DMS 273 (cell line): ENCODE data around the gene LPAR1.

Experiments used
- DNase-seq: peaks from one replicate; lab custom pipeline; 2025; ENCODE audit not compliant: unreplicated experiment; lab: John Stamatoyannopoulos, UW

The LPAR1 gene

GRCh38 chr9:110923601-110924000 is 114.7 kb downstream of the LPAR1 start:
- DNase-seq = no peak

GRCh38 chr9:110922145-110922544 is 116.1 kb downstream of the LPAR1 start:
- no peak for DNase-seq

- no peak for DNase-seq
These were observed 116.6 kb downstream of the LPAR1 start for GRCh38 chr9:110921705-110922104.

GRCh38 chr9:110919609-110920008 is 118.7 kb downstream of the LPAR1 start:
- no peak for DNase-seq

GRCh38 chr9:110919050-110919435 is 119.2 kb downstream of the LPAR1 start:
- no peak for DNase-seq

- no peak for DNase-seq
These were observed 119.8 kb downstream of the LPAR1 start for GRCh38 chr9:110918316-110919049.

- no peak for DNase-seq
These were observed 121.9 kb downstream of the LPAR1 start for GRCh38 chr9:110916403-110916802.

DNA sequence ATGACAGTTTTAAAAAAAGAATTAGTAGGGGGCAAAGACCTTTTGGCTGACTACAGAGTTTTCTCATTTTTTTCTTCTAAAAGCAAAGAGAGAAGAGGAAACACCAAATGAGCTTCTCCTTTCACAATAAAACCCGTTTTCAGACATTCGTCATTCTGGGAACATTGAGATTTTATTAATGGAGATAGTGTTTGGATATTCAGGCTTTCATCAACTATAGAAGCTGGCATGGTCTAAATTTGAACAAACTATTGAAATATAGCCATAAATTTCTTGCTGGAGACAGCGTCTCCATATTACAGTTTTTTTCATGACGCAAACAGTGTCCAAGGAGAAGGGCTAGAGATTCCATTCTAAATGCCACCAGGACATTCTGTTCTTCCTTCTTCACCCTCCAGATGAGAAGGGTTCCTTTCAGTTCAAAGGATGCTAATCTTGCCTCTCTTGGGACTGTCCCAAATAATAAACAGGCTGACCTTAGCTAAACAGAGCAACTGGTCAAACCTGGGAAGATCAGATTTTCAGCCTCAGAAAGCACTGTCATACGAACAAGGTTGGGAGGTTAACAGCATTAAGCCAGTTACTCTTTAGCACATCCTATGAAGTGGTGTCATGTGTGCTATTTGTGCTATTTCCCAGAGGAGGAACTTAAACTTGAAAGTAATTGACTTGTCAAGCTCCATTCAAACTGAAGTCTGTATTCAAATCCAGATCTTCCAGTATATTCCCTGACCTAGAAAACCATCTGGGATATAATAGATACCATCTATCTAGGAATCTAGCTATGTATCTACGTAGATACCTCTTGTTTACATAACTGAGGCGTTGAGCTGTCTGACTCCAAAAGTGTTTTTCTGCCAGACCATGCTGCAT is 125.6 kb downstream of the LPAR1 start:
- no peak for DNase-seq

DNA sequence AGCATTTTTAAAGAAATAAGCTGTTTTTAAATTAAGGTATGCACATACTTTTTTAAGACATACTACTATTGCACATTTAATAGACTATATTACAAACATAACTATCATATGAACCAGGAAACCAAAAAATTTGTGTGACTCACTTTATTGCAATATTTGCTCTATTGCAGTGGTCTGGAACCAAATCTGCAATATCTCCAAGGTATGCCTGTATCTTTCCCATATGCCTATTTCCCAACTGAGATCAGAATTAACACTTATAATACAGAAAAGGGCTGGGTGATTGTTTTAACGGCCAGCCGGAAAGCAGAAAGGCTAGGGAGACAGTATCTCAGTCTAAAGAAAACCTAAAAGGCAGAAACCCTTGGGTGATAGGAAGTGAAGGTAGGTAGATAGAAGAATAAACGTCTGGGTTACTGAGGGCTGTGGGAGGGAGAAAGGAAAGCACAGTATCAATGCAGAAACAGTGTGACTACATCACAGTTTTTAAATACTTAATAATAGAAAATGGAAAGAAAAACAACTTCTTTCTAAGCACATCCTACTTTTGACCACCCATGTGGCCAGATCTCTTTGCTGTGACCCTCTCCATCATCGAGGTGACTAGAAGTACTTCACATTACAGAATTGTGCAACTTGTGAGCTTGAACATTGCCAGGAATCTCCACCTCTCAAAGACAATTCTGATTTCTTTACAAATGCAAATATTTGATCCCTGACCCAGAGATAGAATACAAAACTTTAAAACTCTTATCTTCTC is 126.4 kb downstream of the LPAR1 start:
- no peak for DNase-seq

DNA sequence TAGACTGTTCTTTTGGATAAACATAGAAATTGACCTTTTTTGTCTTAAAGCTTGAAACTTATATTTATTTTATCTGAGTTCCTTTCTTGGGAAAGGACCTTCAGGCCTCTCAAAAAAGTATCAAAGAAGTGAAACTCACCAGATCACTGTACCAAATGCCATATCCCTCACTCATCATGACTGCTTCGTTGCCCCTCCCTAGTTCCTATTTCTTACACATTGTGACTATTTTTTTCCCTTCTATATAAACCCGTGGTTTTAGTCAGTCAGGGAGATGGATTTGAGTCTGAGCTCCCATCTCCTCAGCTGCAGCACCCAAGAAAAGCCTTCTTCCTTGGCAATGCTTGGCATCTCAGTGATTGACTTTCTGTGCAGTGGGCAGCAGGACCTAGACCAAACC is 129.4 kb downstream of the LPAR1 start:
- no peak for DNase-seq

DNA sequence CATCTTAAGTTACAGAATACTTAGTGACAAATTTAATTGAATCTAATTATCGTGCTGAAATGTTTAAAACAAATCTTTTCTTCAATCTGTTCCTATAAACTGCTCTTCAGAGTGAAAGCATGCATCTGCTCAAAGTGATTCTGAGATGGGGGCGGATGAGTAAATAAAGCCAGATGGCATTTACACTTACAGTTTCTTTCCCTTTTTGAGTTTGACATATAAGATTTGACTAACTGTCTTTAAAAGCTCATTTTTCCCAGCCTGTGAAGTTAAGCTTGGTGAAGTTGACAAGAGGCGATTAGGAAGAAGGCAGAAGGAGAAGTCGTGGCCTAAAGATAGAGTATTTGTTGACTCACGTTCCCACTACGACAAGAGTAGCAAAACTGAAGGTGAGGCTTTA is 137.4 kb downstream of the LPAR1 start:
- peak; percentile 87 for DNase-seq

GRCh38 chr9:110900456-110900855 is 137.8 kb downstream of the LPAR1 start:
- peak; percentile 42 for DNase-seq

GRCh38 chr9:110898866-110899265 is 139.4 kb downstream of the LPAR1 start:
- no peak for DNase-seq

DNA sequence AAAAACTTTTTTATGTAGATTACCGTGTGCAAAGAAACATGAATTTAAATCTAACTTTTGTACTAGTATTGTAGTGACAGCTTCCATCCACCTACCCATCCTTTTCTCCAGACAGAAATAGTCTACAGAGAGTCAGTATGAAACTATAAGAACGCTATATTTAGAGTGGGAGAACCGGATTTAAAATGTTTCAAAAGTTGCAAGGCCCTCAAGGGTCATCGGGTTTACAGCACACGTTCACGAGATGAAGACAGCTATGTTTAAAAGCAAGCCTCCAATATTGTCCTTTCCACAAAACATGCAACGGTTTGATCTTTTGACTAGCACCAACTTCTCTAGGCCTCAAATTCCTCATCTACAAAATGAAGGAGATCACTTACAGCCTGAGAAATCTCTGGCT is 139.9 kb downstream of the LPAR1 start:
- DNase-seq = no peak

- no peak for DNase-seq
These were observed 140.3 kb downstream of the LPAR1 start for GRCh38 chr9:110897943-110898342.

DNA sequence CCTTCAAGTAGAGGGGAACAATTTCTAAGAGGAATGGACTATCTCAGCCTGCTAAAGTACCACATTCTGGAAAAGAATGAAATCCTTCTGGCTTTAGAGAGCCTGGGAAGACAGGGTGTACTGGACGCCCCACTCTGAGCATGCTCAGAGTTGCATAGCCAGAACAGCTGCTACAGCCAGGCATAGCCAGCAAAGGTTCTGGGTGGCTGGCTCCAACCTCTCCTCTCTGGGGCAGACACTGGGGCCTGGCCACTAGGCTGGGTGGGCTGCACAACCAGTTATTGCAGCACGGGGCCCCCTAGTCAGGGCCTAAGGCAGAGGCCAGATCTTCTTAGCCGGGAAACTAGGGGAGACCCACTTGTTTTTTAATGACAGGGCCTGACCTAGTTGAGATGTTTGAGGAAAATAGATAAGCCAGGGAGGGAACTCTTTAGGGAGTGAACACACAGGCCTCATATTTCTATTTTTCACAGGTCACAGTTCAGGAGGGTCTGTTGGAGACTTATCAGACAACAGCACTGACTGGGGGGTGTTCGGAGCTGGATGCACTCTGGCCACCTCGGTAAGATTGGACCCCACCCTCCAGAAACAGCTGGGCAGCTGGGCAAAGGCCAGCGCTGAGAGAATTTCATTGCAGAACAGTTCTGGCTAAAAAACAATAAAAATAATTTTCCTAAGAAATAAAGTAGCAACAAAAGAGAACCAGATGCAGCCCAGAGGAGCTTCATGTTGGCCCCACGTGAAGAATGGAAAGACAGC is 142.9 kb downstream of the LPAR1 start:
- peak; percentile 7 for DNase-seq

- no peak for DNase-seq
These were observed 143.5 kb downstream of the LPAR1 start for GRCh38 chr9:110894731-110895130.

DNA sequence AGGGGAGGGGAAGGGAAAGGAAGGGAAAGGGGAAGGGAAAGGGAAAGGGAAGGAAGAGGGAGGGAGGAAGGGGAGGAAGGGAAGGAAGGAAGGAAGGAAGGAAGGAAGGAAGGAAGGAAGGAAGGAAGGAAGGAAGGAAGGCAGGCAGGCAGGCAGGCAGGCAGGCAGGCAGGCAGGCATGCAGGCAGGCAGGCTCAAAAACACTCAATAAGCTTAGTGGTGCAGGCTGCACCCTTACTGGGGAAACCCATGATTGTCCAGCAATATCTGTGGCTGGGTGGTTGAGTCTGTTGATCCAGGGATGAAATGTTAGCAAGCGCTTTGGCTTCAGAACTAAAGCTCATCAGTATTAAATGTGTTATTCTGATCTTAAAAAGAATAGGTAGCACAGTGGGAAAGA is 145.6 kb downstream of the LPAR1 start:
- DNase-seq = no peak

DNA sequence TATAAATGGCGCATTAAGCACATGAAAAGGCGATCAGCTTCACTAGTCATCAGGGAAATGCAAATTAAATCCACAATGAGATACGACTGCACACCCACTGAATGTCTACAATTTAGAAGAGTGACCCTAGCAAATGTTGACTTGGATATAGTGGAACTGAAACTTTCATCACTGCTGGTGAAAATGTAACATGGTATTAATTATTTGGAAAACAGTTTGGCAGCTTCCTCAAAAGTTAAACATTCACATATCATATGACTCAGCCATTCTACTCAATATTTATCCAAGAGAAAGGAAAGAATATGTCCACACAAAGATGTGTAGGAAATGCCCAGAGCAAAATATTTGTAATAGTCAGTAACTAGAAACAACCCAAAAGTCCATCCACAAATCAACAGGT is 146.5 kb downstream of the LPAR1 start:
- no peak for DNase-seq

DNA sequence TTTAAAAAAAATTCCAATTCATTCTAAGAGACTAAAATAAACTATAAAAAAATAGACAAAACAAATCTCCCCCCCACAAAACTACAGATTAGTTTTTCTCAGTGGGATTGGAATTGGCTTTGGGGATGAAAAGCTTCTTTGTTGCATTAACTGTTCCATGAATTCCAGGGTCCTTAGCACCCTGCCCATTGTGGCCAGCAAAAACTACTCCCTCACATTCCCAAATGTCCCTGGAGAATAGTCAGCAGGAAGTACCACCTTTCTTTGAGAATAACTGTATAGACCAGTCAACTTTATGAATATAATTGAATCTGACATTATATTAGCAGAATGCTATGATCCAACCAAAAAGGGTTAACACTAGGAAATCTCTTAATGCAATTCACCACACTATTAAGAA is 147.9 kb downstream of the LPAR1 start:
- no peak for DNase-seq

DNA sequence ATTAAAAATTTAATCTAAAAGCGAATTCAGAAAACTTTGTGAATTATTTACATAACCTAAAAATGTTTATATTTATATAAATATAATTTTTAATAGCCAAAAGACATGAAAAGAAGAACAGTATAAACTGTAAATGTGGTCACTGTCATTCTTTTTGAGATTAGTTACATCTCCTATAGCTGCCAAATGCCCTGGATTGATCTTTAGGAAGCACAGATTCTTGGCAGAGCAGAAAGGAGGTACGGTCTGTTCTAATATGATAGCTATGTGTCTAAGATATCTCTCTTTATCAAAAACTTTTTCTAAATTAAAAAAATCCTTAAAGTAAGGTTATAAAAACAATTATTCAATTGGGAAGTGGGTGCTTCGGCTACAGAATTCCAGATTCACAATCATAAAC is 151.0 kb downstream of the LPAR1 start:
- no peak for DNase-seq
